ENCODE measurements around the gene DDB1.

DNA sequence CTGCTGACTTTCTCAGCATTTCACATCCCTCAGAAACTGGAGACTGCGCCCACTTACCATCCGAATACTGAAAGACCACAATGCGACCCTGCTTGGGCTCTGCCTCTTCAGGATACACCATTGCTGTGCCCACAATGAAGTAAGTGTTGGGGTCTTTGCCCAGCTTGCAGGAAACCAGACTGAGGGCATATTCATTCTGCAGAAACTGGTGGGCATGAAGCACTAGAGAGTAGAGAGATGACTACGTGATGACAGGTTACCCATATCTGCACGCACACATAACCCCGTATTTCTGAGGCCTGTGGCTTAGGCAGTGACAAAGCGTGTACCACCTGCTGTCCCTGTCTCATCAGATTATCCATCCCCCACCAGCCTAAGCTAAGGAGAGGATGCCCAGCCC is 23.2 kb downstream of the DDB1 start:
- TF ChIP-seq, protein P1, sequence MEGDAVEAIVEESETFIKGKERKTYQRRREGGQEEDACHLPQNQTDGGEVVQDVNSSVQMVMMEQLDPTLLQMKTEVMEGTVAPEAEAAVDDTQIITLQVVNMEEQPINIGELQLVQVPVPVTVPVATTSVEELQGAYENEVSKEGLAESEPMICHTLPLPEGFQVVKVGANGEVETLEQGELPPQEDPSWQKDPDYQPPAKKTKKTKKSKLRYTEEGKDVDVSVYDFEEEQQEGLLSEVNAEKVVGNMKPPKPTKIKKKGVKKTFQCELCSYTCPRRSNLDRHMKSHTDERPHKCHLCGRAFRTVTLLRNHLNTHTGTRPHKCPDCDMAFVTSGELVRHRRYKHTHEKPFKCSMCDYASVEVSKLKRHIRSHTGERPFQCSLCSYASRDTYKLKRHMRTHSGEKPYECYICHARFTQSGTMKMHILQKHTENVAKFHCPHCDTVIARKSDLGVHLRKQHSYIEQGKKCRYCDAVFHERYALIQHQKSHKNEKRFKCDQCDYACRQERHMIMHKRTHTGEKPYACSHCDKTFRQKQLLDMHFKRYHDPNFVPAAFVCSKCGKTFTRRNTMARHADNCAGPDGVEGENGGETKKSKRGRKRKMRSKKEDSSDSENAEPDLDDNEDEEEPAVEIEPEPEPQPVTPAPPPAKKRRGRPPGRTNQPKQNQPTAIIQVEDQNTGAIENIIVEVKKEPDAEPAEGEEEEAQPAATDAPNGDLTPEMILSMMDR (IDR thresholded peaks at IDR 0.05): no peak
- no peak for TF ChIP-seq POLR2AphosphoS5 (IDR thresholded peaks at IDR 0.05)
- TF ChIP-seq POLR2A (IDR thresholded peaks at IDR 0.05): no peak

Measured in gastroesophageal sphincter (tissue), 3 donors.